Fibroblast of the aortic adventitia (primary cell): ENCODE data around the gene RBMS3. TPM values are rescaled to one million over a fixed set of nuclear protein-coding genes. Genes with fewer than 3 reads are reported as not detected.

Experiments used
- DNase-seq: peaks from one replicate; pipeline ENCODE4 v3.0.0-alpha.2; 2010; ENCODE audit warnings: low read depth
- H3K4me3 ChIP-seq: 2 replicates; pipeline ENCODE4 v1.5.1; 2011; ENCODE audit warnings: low read depth, mild to moderate bottlenecking, control low read depth, low read length, moderate library complexity
- CTCF ChIP-seq: IDR thresholded peaks from 2 replicates; pipeline ENCODE4 v1.5.1; 2011; ENCODE audit warnings: mild to moderate bottlenecking, low read length, control low read depth, inconsistent platforms; ENCODE audit not compliant: insufficient read depth
- total RNA-seq: library from RNA; depleted of rRNA; stranded (reverse); fragments of >200 nt; gene quantifications from 2 replicates; pipeline ENCODE4 v1.2.3, GENCODE V29; 2012; ENCODE audit warnings: low replicate concordance

The RBMS3 gene
- total RNA-seq, 1 donor: 84.1 TPM

DNA sequence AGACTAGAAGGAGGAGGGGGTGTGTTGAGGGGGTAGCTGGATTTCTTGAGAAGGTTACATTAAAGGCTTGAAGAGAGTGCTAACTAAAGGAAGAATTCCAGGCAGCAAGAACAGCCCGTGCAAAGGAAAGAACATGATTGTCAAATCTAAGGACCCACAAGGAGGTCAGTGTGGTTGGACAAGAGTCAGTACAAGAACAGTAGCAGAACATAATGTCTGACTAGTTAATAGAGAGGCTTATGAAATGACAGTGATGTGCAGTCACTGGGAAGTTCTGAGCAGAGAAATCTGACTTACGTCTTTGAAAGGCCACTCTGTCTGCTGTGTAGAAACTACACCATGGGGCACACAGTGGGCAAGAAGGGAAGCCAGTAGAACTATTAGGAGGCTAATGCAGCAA, 19.8 kb upstream of the RBMS3 start:
- H3K4me3 ChIP-seq: no peak overlapping the region
- TF ChIP-seq CTCF: no peak
- no peak for DNase-seq

DNA sequence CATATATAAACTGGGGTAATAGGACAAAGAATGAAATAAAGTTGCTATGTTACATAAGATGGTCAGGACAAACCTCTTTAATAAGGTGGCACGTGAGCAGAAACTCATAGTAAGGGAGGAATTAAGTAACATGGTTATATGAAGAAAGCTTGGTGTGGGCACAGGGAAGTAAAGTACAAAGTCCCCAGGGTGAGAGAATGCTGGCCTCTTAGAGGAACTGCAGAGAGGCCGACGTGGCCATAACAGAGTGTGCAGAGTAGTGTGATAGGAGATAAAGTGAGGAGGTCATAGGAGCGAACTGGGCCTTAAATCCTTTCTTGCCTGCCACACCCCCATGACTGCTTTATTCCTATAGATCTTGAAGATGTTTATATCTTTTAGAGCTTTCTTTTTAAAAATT, 17.4 kb upstream of the RBMS3 start:
- no peak overlapping the region for H3K4me3 ChIP-seq
- no peak for TF ChIP-seq CTCF
- DNase-seq: no peak

DNA sequence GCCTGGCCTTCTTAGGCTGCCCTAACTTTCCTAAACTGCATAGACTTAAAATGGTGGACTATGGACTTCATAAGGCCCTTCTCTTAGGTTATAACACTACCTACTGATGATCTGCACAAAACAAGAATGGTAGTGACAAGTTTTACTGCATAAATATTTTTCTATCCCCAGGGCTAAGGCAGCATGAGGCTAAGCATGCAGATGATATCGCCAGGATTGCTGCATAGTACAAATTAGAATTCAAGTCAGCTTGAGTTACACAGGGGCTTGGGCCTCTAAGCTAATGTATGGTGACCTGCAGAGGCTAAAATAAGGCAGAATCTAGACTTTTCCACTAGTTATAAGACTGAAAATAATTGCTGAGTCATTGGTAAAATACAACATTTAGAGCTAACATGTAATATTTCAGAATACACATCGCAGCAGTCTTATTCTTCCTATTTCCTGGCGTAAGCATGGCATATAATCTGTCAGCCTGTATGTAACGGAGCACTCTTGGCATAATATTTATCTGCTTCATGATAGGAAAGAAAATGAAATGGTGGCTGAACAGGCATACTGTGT, 15.3 kb upstream of the RBMS3 start:
- no peak for TF ChIP-seq CTCF
- no peak for DNase-seq
- H3K4me3 ChIP-seq: no peak overlapping the region

GRCh38 chr3:29267226-29267625, 13.6 kb upstream of the RBMS3 start:
- no peak for TF ChIP-seq CTCF
- no peak for DNase-seq
- no peak overlapping the region for H3K4me3 ChIP-seq

- H3K4me3 ChIP-seq: no peak overlapping the region
- DNase-seq: no peak
- TF ChIP-seq CTCF: no peak
These were observed 12.2 kb upstream of the RBMS3 start for GRCh38 chr3:29268651-29269050.

DNA sequence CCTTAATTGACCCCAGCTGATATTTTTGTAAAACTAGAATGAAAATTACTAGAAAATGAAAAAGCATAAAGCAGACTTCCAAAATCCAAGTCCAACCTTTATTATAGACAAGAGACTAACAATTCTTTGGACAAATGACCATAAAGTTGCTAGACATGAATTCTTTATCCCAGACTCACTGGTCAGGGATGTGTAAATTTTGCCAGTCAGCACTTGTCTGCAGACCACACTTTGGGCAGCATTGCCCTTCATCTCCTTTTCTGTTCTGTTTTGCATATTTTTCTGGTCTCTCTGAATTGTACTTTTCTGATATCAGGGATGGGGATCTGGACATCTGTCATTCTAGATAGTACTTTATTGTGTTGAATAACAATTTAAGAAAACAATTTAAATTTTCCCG, 10.1 kb upstream of the RBMS3 start:
- no peak for TF ChIP-seq CTCF
- DNase-seq: no peak
- no peak overlapping the region for H3K4me3 ChIP-seq

- TF ChIP-seq CTCF: no peak
- DNase-seq: no peak
- H3K4me3 ChIP-seq: no peak overlapping the region
These were observed 9.4 kb upstream of the RBMS3 start for GRCh38 chr3:29271475-29271874.
